Inflammatory macrophage (primary cell): ENCODE data around the gene GUK1.

Experiments
- DNase-seq, 2 donors: peaks; one replicate each; pipeline ENCODE4 v3.0.0-alpha.2; 2020 to 2022

The GUK1 gene

GRCh38 chr1:228150461-228151179, 10.5 kb downstream of the GUK1 start:
- no peak for DNase-seq

GRCh38 chr1:228151180-228151925, 11.3 kb downstream of the GUK1 start:
- no peak for DNase-seq

- DNase-seq = no peak
These were observed 12.2 kb downstream of the GUK1 start for GRCh38 chr1:228152097-228152917.

- DNase-seq = no peak
These were observed 12.8 kb downstream of the GUK1 start for GRCh38 chr1:228152918-228153258.

GRCh38 chr1:228154021-228154669, 14.1 kb downstream of the GUK1 start:
- no peak for DNase-seq

- DNase-seq = no peak
These were observed 14.8 kb downstream of the GUK1 start for GRCh38 chr1:228154670-228155571.

- no peak for DNase-seq
These were observed 15.8 kb downstream of the GUK1 start for GRCh38 chr1:228155596-228156514.

- DNase-seq = no peak
These were observed 16.4 kb downstream of the GUK1 start for GRCh38 chr1:228156515-228156881.

GRCh38 chr1:228156941-228157728, 17.1 kb downstream of the GUK1 start:
- no peak for DNase-seq

- DNase-seq = no peak
These were observed 17.6 kb downstream of the GUK1 start for GRCh38 chr1:228157729-228158126.

- DNase-seq = no peak
These were observed 18.3 kb downstream of the GUK1 start for GRCh38 chr1:228158151-228159007.

- DNase-seq = no peak
These were observed 19.1 kb downstream of the GUK1 start for GRCh38 chr1:228159008-228159665.

GRCh38 chr1:228160201-228160761, 20.2 kb downstream of the GUK1 start:
- no peak for DNase-seq

GRCh38 chr1:228161362-228161761, 21.3 kb downstream of the GUK1 start:
- DNase-seq = peak; percentile 32 to 59

- no peak for DNase-seq
These were observed 21.8 kb downstream of the GUK1 start for GRCh38 chr1:228161866-228162265.

GRCh38 chr1:228162286-228163006, 22.4 kb downstream of the GUK1 start:
- DNase-seq = no peak
